ENCODE measurements around the gene TSHZ2.

The TSHZ2 gene

DNA sequence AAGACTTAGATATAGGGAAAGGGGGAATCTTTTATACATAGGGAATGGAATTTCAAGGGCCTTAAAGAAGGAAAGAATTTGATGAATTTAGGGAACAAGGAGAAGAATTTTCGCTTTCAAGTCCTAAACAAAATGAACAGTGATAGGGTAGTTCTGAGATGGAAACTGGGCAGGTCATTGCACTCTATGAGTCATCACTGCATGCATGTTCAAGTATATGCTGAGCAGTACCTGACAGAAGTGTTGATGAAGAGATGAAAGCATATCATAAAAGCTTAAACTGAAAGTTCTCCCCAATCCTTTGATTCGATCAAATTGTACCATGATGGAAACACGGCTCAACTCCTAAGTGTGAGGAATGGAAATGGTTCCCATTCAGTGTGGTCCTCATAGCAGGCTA lies 271.0 kb downstream of the TSHZ2 start:
- no peak overlapping the region for H3K27ac ChIP-seq
- no peak for TF ChIP-seq ZFX (IDR thresholded peaks at IDR 0.05)
- TF ChIP-seq, protein P1, sequence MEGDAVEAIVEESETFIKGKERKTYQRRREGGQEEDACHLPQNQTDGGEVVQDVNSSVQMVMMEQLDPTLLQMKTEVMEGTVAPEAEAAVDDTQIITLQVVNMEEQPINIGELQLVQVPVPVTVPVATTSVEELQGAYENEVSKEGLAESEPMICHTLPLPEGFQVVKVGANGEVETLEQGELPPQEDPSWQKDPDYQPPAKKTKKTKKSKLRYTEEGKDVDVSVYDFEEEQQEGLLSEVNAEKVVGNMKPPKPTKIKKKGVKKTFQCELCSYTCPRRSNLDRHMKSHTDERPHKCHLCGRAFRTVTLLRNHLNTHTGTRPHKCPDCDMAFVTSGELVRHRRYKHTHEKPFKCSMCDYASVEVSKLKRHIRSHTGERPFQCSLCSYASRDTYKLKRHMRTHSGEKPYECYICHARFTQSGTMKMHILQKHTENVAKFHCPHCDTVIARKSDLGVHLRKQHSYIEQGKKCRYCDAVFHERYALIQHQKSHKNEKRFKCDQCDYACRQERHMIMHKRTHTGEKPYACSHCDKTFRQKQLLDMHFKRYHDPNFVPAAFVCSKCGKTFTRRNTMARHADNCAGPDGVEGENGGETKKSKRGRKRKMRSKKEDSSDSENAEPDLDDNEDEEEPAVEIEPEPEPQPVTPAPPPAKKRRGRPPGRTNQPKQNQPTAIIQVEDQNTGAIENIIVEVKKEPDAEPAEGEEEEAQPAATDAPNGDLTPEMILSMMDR (conservative IDR thresholded peaks at IDR 0.05) = no peak

DNA sequence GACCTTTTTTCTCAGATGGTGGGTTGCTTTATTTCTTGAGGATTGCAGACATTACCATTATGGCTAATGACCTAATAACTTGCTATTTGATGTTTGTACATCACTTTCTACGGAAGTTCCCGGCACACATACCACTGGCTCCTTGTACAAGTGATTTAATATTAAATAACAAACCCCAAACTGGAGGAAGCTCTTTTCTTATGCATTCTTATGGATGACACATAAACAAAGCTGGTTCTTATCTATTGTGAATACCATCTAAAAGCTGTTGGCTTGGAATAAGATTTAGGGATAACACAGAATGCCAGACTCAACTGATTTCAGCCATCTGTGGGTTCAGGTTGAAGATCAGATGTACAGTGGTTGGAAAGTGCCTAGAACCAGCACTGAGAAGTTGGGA lies 272.6 kb downstream of the TSHZ2 start:
- H3K27ac ChIP-seq = no peak overlapping the region
- TF ChIP-seq, protein P1 (conservative IDR thresholded peaks at IDR 0.05) = no peak
- TF ChIP-seq ZFX (IDR thresholded peaks at IDR 0.05) = no peak

DNA sequence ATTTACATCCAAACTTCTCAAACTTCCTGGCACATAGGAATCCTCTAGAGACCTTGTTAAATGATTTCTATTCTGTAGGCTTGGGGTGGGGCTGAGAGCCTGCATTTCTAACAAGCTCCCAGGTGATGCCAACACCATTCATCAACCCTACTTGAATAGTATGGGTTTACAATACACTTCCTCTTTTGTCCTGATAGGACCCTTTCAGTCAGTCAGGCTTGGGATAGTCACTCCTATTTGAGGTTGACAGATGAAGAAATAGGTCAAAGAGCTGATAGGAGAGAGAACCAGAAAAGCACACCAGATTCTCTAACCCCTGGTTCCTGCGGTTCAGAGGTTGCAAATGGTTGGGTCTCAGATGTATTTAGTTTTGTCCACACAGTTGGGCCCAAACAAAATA lies 273.4 kb downstream of the TSHZ2 start:
- no peak overlapping the region for H3K27ac ChIP-seq
- no peak for TF ChIP-seq ZFX (IDR thresholded peaks at IDR 0.05)
- TF ChIP-seq, protein P1 (conservative IDR thresholded peaks at IDR 0.05) = no peak

DNA sequence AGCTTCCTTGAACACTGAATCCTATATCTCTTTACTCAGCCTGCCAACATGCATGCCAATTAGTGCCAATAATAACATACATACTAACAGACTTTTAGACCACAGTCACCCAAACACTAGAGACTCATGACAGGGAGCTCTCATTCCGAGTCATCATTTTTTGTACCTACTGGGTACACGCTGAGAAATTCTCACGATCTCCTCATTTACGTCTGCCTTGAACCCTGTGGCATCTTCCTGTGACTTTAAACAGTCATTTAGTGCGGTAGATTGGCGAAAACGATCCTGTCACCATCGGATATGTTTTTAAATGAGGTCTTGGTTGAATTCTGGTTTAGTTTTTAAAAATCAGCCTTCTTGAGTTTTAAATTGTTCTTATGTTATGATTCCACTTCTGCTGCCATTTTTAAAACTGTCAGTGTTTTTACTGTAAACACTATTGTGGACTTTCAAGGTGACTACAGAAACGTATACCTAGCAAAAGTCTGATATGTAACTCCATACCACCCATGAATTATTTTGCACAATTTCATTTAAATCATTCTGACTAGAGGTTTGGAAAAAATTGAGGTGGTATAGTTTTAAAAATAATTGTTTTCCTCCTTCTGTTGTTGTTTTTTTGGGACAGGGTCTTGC lies 275.4 kb downstream of the TSHZ2 start:
- H3K27ac ChIP-seq = no peak overlapping the region
- no peak for TF ChIP-seq ZFX (IDR thresholded peaks at IDR 0.05)
- TF ChIP-seq, protein P1 (conservative IDR thresholded peaks at IDR 0.05) = no peak

DNA sequence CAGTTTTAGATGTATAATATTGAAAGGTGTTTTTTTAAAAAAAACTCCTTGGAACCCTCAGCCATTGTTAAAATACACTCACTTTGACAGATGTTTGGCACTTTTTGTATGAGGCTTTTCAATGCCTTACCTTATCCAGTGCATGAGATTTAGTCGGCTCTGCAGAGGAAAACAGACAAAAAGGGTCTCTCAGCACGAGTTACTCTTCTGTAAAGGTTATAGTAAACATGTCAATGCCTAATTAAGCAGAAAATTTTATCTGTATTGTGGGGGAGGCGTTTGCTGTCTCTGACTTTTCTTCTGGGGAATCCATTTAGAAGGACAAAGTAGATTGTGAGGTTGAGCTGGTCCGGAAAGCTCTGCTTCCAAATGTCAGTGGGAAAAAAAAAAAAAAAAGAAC lies 278.3 kb downstream of the TSHZ2 start:
- TF ChIP-seq ZFX (IDR thresholded peaks at IDR 0.05) = no peak
- TF ChIP-seq, protein P1 (conservative IDR thresholded peaks at IDR 0.05) = no peak
- no peak overlapping the region for H3K27ac ChIP-seq

DNA sequence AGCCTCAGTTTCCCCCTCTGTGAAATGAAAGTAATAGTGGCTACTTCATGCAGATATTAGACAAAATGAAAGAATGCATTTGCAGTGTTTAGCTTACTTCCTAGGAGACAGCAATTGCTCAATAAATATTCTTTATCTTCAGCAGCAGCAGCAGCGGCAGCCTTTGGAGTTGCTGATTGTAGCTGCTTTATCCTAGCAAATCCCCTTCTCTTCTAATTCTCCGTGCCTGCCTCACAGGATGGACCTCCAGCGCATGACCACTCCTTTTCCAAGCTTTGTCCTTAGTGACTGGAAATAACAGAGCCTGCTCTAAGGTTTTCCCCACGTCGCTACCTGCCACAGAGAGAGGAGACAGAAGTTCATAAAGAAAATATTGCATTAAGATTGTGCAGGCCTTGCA lies 279.8 kb downstream of the TSHZ2 start:
- no peak overlapping the region for H3K27ac ChIP-seq
- TF ChIP-seq, protein P1 (conservative IDR thresholded peaks at IDR 0.05) = no peak
- no peak for TF ChIP-seq ZFX (IDR thresholded peaks at IDR 0.05)

DNA sequence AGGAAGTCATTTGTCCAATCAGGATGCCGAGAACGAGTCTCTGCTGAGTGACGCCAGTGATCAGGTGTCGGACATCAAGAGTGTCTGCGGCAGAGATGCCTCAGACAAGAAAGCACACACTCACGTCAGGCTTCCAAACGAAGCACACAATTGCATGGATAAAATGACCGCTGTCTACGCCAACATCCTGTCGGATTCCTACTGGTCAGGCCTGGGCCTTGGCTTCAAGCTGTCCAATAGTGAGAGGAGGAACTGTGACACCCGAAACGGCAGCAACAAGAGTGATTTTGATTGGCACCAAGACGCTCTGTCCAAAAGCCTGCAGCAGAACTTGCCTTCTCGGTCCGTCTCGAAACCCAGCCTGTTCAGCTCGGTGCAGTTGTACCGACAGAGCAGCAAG lies 281.5 kb downstream of the TSHZ2 start:
- H3K27ac ChIP-seq = no peak overlapping the region
- TF ChIP-seq, protein P1 (conservative IDR thresholded peaks at IDR 0.05) = no peak

Data from C4-2B (cell line).